ENCODE measurements around the gene KNG1.

The KNG1 gene

DNA sequence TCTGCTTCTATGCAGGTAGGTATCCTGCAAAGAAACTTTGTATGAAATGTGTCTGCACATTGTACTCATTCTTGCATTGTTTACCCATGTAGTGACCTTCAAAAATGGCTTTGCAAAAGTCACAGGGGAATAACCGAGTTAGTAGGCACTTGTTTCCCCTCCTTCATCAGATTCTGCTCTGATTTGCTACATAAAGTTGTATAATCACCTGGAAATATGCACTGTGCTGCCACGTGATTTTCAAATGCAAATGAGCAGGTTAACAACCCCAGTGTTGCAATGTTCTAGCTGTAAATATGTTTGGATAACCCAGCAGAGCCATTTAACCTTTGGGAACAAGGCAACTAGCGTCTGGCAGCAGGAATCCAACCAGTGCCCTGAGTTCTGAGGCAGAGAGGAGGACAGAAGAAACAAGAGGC lies at the start of gene KNG1:
TSS of gene KNG1 (plus strand) at position 321 of the 419 bp plus-strand sequence. CDS start 184 bp downstream, outside the sequence.
- no peak for TF ChIP-seq EZH2phosphoT487 (conservative IDR thresholded peaks at IDR 0.05; ENCODE audit: low read length)
- TF ChIP-seq, protein P1, sequence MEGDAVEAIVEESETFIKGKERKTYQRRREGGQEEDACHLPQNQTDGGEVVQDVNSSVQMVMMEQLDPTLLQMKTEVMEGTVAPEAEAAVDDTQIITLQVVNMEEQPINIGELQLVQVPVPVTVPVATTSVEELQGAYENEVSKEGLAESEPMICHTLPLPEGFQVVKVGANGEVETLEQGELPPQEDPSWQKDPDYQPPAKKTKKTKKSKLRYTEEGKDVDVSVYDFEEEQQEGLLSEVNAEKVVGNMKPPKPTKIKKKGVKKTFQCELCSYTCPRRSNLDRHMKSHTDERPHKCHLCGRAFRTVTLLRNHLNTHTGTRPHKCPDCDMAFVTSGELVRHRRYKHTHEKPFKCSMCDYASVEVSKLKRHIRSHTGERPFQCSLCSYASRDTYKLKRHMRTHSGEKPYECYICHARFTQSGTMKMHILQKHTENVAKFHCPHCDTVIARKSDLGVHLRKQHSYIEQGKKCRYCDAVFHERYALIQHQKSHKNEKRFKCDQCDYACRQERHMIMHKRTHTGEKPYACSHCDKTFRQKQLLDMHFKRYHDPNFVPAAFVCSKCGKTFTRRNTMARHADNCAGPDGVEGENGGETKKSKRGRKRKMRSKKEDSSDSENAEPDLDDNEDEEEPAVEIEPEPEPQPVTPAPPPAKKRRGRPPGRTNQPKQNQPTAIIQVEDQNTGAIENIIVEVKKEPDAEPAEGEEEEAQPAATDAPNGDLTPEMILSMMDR (IDR thresholded peaks at IDR 0.05; ENCODE audit: insufficient read depth, low read length, poor library complexity, severe bottlenecking): no peak

DNA sequence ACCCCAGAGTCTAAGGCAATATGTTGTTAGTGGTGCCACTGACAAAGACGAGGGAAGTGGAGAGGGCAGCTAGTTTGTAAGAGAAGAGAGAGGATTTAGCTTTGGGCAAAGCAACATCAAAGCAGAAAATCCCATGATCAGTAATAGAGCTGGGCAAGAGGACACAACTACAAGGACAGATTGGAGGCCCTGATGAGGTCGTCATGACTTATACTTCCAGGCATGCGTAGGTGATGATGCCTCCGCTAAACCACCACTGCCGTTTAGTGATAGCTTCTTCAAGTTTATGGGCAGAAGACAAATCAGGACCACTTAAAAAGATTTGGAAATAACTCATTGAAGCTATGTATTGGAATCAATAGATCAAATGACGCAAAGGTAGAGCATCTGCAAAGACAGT lies 48.7 kb upstream of the KNG1 start:
- no peaks in the 10 kb centered on the region for H3F3A ChIP-seq (ENCODE audit: insufficient read depth)
- H3K36me3 ChIP-seq (ENCODE audit: low read length): no peaks in the 10 kb centered on the region
- H3K9ac ChIP-seq (ENCODE audit: low read length): no peak overlapping the region
- no peaks in the 10 kb centered on the region for H3K9me3 ChIP-seq (ENCODE audit: insufficient read depth, low read length)
- no peak overlapping the region for H3K4me2 ChIP-seq (ENCODE audit: low read depth, low read length, poor library complexity, severe bottlenecking)
- no peaks in the 10 kb centered on the region for H3K9me2 ChIP-seq (replicated peaks; ENCODE audit: insufficient read depth, low read length)
- H3K79me2 ChIP-seq (ENCODE audit: insufficient read depth, low read length): no peaks in the 10 kb centered on the region
- no peaks in the 10 kb centered on the region for H3K27me3 ChIP-seq (ENCODE audit: low read length)
- H3K27ac ChIP-seq (ENCODE audit: low read depth, low read length): no peak overlapping the region
- no peak overlapping the region for H2AFZ ChIP-seq (ENCODE audit: low read depth, low read length, severe bottlenecking)
- no peaks in the 10 kb centered on the region for H4K20me1 ChIP-seq (ENCODE audit: low read depth, low read length)
- H3K4me3 ChIP-seq (ENCODE audit: insufficient read depth, low read length, poor library complexity, severe bottlenecking): no peak overlapping the region
- TF ChIP-seq, protein P1 (IDR thresholded peaks at IDR 0.05; ENCODE audit: insufficient read depth, low read length, poor library complexity, severe bottlenecking): no peak
- no peak for TF ChIP-seq EZH2phosphoT487 (conservative IDR thresholded peaks at IDR 0.05; ENCODE audit: low read length)

More for the DNA sequence above, at the start of gene KNG1:
- Histone ChIP-seq H3K79me2 (ENCODE audit: insufficient read depth, low read length) (no peaks in the 10 kb centered on the region), H2AFZ (ENCODE audit: low read depth, low read length, severe bottlenecking) (no peak within 1 kb of the TSS), H3K9me2 (replicated peaks; ENCODE audit: insufficient read depth, low read length) (no peaks in the 10 kb centered on the region), H3K27ac (ENCODE audit: low read depth, low read length) (no peak within 1 kb of the TSS), H4K20me1 (ENCODE audit: low read depth, low read length) (no peaks in the 10 kb centered on the region), H3K27me3 (ENCODE audit: low read length) (no peaks in the 10 kb centered on the region), H3F3A (ENCODE audit: insufficient read depth) (no peaks in the 10 kb centered on the region), H3K4me3 (ENCODE audit: insufficient read depth, low read length, poor library complexity, severe bottlenecking) (no peak within 1 kb of the TSS), H3K9ac (ENCODE audit: low read length) (no peak within 1 kb of the TSS), H3K36me3 (ENCODE audit: low read length) (no peaks in the 10 kb centered on the region), H3K9me3 (ENCODE audit: insufficient read depth, low read length) (no peaks in the 10 kb centered on the region), H3K4me2 (ENCODE audit: low read depth, low read length, poor library complexity, severe bottlenecking) (no peak within 1 kb of the TSS)

DNA sequence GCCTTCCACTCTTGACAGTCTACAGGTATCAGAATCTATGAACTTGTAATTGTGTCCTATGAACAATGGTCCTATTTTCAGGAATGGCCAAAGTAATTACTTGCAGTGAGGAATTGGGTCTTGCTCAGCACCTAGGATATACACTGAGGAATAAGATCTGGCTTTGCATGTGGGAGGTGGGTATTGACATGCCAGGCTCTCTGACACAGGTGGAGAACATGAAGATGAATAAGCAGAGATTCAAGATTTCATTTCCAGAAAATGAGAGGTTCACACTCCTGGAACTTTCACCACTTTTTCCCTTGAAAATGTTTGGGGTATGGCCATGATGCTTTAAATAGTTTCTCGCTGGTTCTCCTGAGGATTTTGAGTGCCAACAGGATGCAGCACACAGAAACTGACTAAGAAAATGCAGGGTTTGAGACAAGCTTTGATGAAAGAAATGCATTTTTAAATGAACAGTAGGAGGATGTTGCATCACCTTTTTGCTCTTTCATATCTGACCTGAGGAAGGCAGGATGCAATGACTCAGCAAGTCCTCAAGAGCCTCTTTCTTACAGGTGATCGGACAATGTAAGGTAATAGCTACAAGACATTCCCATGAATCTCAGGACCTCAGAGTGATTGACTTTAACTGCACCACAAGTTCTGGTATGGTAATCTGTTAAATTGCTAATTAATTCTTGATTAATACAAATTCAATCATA lies 47.6 kb upstream of the KNG1 start:
- no peak overlapping the region for H3K9ac ChIP-seq (ENCODE audit: low read length)
- no peak overlapping the region for H2AFZ ChIP-seq (ENCODE audit: low read depth, low read length, severe bottlenecking)
- H3K27me3 ChIP-seq (ENCODE audit: low read length): no peaks in the 10 kb centered on the region
- H3K9me3 ChIP-seq (ENCODE audit: insufficient read depth, low read length): no peaks in the 10 kb centered on the region
- no peaks in the 10 kb centered on the region for H3K9me2 ChIP-seq (replicated peaks; ENCODE audit: insufficient read depth, low read length)
- no peaks in the 10 kb centered on the region for H3K79me2 ChIP-seq (ENCODE audit: insufficient read depth, low read length)
- H4K20me1 ChIP-seq (ENCODE audit: low read depth, low read length): no peaks in the 10 kb centered on the region
- H3F3A ChIP-seq (ENCODE audit: insufficient read depth): no peaks in the 10 kb centered on the region
- no peak overlapping the region for H3K4me2 ChIP-seq (ENCODE audit: low read depth, low read length, poor library complexity, severe bottlenecking)
- TF ChIP-seq EZH2phosphoT487 (conservative IDR thresholded peaks at IDR 0.05; ENCODE audit: low read length): no peak
- TF ChIP-seq, protein P1 (IDR thresholded peaks at IDR 0.05; ENCODE audit: insufficient read depth, low read length, poor library complexity, severe bottlenecking): no peak
- H3K36me3 ChIP-seq (ENCODE audit: low read length): no peaks in the 10 kb centered on the region
- no peak overlapping the region for H3K27ac ChIP-seq (ENCODE audit: low read depth, low read length)
- H3K4me3 ChIP-seq (ENCODE audit: insufficient read depth, low read length, poor library complexity, severe bottlenecking): no peak overlapping the region
